ENCODE measurements around the gene BLVRB.

DNA sequence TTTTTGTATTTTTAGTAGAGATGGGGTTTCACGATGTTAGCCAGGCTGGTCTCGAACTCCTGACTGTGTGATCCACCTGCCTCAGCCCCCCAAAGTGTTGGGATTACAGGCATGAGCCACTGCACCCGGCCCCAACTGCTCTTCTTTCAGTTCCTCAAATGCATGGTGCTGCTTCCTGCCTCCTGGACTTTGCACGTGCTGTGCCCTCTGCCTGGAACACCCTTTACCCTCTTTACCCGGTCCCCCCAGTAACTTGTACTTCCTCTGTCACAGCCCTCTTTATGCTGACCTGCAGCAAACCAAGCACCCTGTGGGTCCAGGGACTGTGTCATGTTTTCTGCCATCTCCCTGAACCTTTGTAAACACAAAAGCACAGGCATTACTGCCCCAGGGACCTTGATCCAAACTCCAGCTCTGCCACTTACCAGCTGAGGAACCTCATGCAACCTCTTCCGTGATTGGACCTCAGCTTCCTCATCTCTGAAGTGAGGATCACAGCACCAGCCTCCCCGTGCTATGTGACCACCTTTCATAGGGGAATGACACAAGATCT lies 3.8 kb downstream of the BLVRB start:
- TF ChIP-seq ZFP36 (IDR thresholded peaks at IDR 0.05; ENCODE audit: borderline replicate concordance, partially characterized antibody) (no peak), ESRRA (IDR thresholded peaks at IDR 0.05; ENCODE audit: borderline replicate concordance, low read length) (no peak), CTCF (IDR thresholded peaks at IDR 0.05) (no peak), KDM5A (IDR thresholded peaks at IDR 0.05) (no peak), USF2 (IDR thresholded peaks at IDR 0.05) (no peak)
- TF ChIP-seq, protein P1, sequence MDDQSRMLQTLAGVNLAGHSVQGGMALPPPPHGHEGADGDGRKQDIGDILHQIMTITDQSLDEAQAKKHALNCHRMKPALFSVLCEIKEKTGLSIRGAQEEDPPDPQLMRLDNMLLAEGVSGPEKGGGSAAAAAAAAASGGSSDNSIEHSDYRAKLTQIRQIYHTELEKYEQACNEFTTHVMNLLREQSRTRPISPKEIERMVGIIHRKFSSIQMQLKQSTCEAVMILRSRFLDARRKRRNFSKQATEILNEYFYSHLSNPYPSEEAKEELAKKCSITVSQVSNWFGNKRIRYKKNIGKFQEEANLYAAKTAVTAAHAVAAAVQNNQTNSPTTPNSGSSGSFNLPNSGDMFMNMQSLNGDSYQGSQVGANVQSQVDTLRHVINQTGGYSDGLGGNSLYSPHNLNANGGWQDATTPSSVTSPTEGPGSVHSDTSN (IDR thresholded peaks at IDR 0.05): no peak

Measured in A549 (cell line).